22Rv1 (cell line): ENCODE results near the gene WFDC10B.
"Not testable (repeated sequence)": the region's sequence is repeated elsewhere in the genome, so short reads cannot be mapped to it uniquely, and the experiment has no call there.

Experiments
- H3K27ac ChIP-seq: fragments of 450-650 bp; 2 replicates; pipeline ENCODE4 v1.5.1; 2017
- ZFX ChIP-seq: fragments of 450-650 bp; IDR thresholded peaks from 2 replicates; pipeline ENCODE4 v1.6.1; 2017; ENCODE audit warnings: antibody characterized with exemption, borderline replicate concordance
- TF ChIP-seq, protein P1 (sequence below): fragments of 450-650 bp; IDR thresholded peaks from 2 replicates; pipeline ENCODE4 v1.5.1; 2017; ENCODE audit warnings: mild to moderate bottlenecking

WFDC10B gene

DNA sequence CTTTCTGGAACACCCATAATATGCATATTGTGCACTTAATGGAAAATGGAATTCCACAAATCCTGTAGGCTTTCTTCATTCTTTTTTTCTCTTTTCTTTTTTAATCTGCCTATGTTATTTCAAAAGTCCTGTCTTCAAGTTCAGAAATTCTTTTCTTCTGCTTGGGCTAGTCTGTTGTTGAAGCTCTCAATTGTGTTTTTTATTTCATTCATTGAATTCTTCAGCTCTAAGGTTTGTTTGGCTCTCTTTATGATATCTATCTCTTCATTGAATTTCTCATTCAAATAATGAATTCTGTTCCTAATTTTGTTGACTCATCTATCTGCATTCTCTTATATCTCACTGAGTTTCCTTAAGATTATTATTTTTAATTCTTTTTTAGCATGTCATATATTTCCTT, 27.4 kb upstream of the WFDC10B start:
- no peak for TF ChIP-seq ZFX
- TF ChIP-seq, protein P1, sequence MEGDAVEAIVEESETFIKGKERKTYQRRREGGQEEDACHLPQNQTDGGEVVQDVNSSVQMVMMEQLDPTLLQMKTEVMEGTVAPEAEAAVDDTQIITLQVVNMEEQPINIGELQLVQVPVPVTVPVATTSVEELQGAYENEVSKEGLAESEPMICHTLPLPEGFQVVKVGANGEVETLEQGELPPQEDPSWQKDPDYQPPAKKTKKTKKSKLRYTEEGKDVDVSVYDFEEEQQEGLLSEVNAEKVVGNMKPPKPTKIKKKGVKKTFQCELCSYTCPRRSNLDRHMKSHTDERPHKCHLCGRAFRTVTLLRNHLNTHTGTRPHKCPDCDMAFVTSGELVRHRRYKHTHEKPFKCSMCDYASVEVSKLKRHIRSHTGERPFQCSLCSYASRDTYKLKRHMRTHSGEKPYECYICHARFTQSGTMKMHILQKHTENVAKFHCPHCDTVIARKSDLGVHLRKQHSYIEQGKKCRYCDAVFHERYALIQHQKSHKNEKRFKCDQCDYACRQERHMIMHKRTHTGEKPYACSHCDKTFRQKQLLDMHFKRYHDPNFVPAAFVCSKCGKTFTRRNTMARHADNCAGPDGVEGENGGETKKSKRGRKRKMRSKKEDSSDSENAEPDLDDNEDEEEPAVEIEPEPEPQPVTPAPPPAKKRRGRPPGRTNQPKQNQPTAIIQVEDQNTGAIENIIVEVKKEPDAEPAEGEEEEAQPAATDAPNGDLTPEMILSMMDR = no peak
- no peak overlapping the region for H3K27ac ChIP-seq

DNA sequence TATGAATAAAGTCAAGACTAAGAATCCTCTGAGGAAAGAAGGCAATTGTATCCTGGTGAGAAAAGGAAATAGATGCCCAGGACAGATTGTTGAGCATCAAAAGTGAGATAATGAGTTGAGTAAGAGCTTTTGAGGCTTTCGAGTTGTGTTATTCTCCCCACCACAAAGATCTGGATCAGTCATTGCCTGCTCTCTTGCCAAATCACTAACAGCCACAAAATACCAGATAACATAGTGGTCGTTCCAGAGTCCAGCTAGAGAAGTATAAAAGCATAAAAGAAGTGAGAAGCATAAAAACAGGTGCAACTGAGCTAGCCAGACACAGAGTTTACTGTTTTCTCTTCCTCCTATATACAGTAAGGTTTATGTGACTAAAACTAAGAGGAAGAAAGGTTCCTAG, 22.2 kb upstream of the WFDC10B start:
- no peak overlapping the region for H3K27ac ChIP-seq
- no peak for TF ChIP-seq ZFX
- TF ChIP-seq, protein P1 = no peak

DNA sequence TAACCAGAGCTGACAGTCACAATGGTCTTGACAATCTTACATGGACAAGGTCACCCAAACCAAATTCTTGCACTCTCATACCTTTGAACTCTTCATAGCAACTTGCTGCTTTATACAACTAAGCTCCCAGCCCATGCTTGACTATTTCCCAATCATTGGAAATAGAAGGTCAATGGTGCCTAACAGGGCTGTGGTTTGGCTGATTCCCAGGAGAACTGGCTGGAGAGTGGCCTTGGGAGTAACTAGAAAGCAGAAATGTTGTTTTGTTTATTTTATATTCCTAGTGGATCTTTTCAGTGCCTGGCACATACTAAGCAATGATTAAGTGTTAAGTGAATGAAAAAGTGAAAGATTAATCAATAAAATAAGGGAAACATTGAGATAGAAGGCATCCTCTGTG, 20.3 kb upstream of the WFDC10B start:
- H3K27ac ChIP-seq = no peak overlapping the region
- TF ChIP-seq, protein P1 = no peak
- TF ChIP-seq ZFX = no peak

- H3K27ac ChIP-seq = no peak within 1 kb of the TSS
- TF ChIP-seq ZFX = no peak
- TF ChIP-seq, protein P1 = no peak
Observed at GRCh38 chr20:45722047-45722446, 17.2 kb upstream of the WFDC10B start, which contains the start of gene SPINT4. SPINT4 (plus strand) TSS chr20:45722347; CDS start chr20:45722368, 21 bp downstream.

- H3K27ac ChIP-seq = not testable (repeated sequence)
Observed at GRCh38 chr20:45716141-45716688, 11.4 kb upstream of the WFDC10B start.

- H3K27ac ChIP-seq = no peak within 1 kb of the TSS
- TF ChIP-seq ZFX = no peak
- TF ChIP-seq, protein P1 = no peak
Observed at GRCh38 chr20:45701873-45702272, 2.9 kb downstream of the WFDC10B start, which contains the start of gene WFDC13. WFDC13 (plus strand) TSS chr20:45702038; CDS start chr20:45702124, 86 bp downstream.

GRCh38 chr20:45701104-45701503, 3.7 kb downstream of the WFDC10B start:
- H3K27ac ChIP-seq = no peak overlapping the region
- TF ChIP-seq ZFX = no peak
- TF ChIP-seq, protein P1 = no peak

GRCh38 chr20:45695496-45695895, 9.3 kb downstream of the WFDC10B start:
- no peak for TF ChIP-seq ZFX
- TF ChIP-seq, protein P1 = no peak

DNA sequence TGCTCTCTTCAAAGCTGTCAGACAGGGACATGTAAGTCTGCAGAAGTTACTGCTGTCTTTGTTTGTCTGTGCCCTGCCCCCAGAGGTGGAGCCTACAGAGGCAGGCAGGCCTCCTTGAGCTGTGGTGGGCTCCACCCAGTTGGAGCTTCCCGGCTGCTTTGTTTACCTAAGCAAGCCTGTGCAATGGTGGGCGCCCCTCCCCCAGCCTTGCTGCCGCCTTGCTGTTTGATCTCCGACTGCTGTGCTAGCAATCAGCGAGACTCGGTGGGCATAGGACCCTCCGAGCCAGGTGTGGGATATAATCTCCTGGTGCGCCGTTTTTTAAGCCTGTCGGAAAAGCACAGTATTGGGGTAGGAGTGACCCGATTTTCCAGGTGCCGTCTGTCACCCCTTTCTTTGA, 11.5 kb downstream of the WFDC10B start:
- not testable (repeated sequence) for H3K27ac ChIP-seq

More at GRCh38 chr20:45695496-45695895, 9.3 kb downstream of the WFDC10B start:
- H3K27ac ChIP-seq = no peak overlapping the region
